PFSK-1 (cell line): ENCODE results near the gene ZNF697.

Experiments used
- POLR2AphosphoS5 ChIP-seq: IDR thresholded peaks from 2 replicates; pipeline ENCODE4 v1.6.1; 2012; ENCODE audit warnings: low read depth, mild to moderate bottlenecking, control low read depth, low read length, moderate library complexity
- SIN3A ChIP-seq: IDR thresholded peaks from 2 replicates; pipeline ENCODE4 v1.6.1; 2012; ENCODE audit warnings: mild to moderate bottlenecking, low read length, moderate library complexity, borderline replicate concordance; ENCODE audit not compliant: insufficient read depth
- TAF1 ChIP-seq: IDR thresholded peaks from 2 replicates; pipeline ENCODE4 v1.6.1; 2012; ENCODE audit warnings: low read length, control low read depth, borderline replicate concordance; ENCODE audit not compliant: insufficient read depth
- TF ChIP-seq, protein P1 (sequence below), 2 experiments: IDR thresholded peaks; 2 replicates each; pipeline versions ENCODE4 v1.6.1 to v1.8.0; 2011 to 2012; ENCODE audit warnings: low read depth in 2 of 2, low read length in 2 of 2, control low read depth in 1 of 2, inconsistent platforms in 1 of 2, mild to moderate bottlenecking in 1 of 2, moderate library complexity in 1 of 2; ENCODE audit not compliant: insufficient read depth in 1 of 2

DNA sequence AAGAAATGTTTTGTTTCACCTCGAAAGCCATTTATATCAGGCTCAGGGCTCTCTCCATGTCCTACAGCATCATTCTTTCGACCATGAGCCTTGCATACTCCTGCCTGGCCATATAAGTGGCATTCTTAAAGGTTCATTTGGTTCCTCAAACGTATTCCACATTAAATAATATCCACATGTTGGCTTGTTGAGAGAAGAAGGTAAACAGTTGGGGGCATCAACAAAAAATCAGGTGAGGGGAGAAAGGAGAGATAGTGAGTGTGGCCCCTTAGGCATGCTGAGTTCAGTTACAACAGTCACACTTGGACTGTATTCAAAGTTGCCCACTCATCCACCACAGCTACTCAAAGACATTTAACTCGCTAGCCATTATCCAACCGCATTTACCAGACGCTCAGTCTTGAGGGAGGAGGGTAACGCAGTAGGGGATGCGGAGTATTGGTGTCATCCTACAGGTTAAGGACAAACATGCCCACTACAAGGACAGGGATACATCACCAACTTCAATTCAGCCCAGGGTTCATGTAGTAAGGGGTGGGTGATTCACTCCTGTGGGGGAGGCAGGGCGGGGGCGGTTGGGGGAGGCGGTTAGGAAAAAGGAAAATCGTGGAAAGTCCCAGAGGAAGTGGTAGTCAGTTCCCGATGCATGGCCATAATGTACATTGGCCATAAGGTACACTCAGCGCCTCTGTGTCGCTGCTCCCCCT is 1.4 kb downstream of the ZNF697 start:
- TF ChIP-seq, protein P1, sequence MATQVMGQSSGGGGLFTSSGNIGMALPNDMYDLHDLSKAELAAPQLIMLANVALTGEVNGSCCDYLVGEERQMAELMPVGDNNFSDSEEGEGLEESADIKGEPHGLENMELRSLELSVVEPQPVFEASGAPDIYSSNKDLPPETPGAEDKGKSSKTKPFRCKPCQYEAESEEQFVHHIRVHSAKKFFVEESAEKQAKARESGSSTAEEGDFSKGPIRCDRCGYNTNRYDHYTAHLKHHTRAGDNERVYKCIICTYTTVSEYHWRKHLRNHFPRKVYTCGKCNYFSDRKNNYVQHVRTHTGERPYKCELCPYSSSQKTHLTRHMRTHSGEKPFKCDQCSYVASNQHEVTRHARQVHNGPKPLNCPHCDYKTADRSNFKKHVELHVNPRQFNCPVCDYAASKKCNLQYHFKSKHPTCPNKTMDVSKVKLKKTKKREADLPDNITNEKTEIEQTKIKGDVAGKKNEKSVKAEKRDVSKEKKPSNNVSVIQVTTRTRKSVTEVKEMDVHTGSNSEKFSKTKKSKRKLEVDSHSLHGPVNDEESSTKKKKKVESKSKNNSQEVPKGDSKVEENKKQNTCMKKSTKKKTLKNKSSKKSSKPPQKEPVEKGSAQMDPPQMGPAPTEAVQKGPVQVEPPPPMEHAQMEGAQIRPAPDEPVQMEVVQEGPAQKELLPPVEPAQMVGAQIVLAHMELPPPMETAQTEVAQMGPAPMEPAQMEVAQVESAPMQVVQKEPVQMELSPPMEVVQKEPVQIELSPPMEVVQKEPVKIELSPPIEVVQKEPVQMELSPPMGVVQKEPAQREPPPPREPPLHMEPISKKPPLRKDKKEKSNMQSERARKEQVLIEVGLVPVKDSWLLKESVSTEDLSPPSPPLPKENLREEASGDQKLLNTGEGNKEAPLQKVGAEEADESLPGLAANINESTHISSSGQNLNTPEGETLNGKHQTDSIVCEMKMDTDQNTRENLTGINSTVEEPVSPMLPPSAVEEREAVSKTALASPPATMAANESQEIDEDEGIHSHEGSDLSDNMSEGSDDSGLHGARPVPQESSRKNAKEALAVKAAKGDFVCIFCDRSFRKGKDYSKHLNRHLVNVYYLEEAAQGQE (IDR thresholded peaks at IDR 0.05; ENCODE audit: insufficient read depth in 1 of 2, low read depth in 2 of 2, low read length in 2 of 2) = no peak
- TF ChIP-seq TAF1 = peak; percentile 61; the same call in 1 of the 2 replicates
- TF ChIP-seq POLR2AphosphoS5 = no peak
- TF ChIP-seq SIN3A = no peak; the same call in 1 of the 2 replicates
